Hindlimb muscle (tissue), 1 donor: ENCODE measurements around the gene ZCCHC14. TPM values are rescaled to one million over a fixed set of nuclear protein-coding genes. Genes with fewer than 3 reads are reported as not detected.

Source experiments
- DNase-seq: peaks from one replicate; pipeline ENCODE4 v3.0.0-alpha.2; 2013
- polyA plus RNA-seq: library from polyadenylated mRNA; unstranded; fragments of 120-200 nt; gene quantifications from one replicate; pipeline ENCODE4 v1.2.1, GENCODE V29; 2013; ENCODE audit not compliant: insufficient read length

The ZCCHC14 gene
- polyA plus RNA-seq, 1 donor = 23.1 TPM

DNA sequence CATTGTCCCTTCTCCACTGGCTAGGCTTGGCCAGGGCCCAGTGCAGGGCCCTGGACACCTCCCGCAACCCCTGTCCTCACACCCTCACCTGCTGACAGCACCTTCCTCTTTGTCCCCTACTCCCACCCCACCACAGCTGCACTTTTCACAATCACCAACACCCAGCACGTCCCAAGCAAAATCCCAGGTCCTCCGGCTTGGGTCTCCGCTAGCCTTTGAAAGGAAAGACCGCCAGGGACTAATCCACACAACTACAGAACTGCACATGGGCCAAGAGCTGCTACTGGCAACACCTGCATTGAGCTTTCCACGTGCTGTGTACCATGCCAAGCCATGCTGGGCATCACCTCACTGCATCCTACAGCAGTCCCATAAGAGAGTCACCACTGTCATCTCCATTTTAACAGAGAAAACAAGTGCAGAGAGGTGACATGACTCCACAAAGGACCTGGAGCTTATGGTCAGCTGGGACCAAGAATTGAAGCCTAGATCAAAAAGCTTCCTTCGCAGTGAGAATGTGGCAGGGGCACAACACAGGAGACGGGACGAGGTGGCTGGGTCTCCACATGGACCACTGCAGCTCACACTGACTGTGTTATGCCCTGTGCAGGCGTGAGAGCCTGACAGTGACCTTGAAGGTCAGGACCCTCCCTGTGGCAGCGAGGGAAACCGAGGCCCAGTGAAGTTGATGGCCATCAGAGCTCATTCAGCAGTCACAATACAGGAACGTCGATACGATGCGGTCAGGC is 131.8 kb downstream of the ZCCHC14 start:
- DNase-seq = no peak

DNA sequence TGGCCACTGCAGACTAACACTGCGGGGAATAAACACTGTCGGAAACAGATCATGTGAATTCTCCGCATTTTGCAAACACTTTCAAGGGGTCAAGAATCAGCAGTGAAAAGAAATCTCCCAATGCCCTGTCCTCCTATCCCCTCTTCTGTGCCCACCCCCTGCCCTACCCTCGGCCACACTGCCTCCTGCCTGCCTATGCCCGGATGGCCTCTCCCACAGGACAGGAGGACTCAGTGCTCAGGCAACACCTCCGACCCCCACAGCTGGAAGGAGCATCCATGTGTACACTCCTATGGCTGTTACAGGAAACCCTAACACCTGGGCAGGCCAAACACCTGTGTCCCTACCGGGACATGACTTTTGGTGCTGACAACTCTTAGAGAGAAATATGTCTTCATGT is 133.7 kb downstream of the ZCCHC14 start:
- DNase-seq = no peak

DNA sequence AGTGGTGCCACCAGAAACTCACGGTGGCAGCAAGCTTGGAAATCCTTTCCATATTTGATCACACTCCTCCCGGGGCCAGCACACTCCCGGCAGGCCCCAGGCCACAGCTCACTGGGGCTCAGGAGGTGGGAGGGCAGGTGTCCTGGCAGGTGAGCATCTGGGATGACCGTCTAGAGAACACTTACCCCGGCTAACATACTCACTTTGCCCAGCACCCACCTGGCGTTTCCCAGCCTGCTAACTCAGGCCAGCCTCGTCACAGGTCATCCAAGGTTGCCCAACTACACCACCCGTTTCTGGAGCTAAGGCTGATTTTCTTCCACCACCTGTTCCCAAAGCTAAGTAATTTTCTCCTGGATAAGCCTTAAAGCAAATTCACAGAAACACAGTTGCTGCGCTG is 134.1 kb downstream of the ZCCHC14 start:
- no peak for DNase-seq

DNA sequence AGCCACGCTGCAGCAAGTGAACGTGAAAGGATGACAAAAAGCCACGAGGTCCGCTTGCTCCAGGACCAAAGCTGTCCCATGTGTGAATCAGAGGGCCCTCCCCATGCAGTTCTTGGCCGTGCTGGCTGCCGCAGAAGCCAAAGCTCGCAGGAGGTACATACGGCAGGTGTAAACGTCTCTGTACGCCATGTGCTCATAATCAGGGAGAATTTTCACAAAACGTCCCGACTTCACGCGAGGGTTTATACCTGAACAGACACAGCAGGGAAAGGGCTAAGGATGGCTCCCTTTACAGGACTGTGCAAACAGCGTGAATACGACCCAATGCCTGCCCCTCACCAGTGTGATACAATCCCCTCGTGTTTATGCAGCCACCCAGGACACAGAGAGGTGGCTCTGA is 134.6 kb downstream of the ZCCHC14 start:
- DNase-seq = no peak

DNA sequence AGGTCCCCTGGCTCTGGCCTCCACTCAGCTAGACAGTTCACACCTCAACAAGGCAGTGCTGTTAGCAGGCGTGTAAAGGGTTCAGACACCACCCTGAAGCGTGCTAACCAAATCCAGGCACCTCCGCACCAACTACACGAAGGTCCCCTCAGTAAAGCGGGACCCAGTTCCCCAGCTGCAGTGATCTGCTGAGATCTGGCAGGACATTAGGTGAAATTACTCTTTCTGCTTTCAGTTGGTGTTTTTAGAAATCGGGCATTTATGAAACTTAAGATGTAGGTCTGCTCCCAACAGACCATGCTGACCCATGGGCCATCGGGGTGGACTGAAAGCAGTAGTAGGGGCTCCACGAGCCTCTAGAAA is 136.4 kb downstream of the ZCCHC14 start:
- DNase-seq = no peak

Other genes starting within 250 kb of the ZCCHC14 start
- gene C16orf95, start 175.6 kb downstream of the ZCCHC14 start, polyA plus RNA-seq = 1.8 TPM
- gene FBXO31, start 109.2 kb downstream of the ZCCHC14 start, polyA plus RNA-seq = 29.3 TPM
- 49.4 TPM for gene MAP1LC3B, start 100.7 kb downstream of the ZCCHC14 start, polyA plus RNA-seq
- 0.39 TPM for gene JPH3, start 109.5 kb upstream of the ZCCHC14 start, polyA plus RNA-seq